GM21723 (cell line): ENCODE data around the gene SCARF2.
"Not testable (repeated sequence)": the region's sequence is repeated elsewhere in the genome, so short reads cannot be mapped to it uniquely, and the experiment has no call there.

ENCODE experiments used
- ATAC-seq: cut with Tn5 transposase; IDR thresholded peaks from one replicate; pipeline ENCODE4 v1.9.1; 2021; ENCODE audit warnings: mild to moderate bottlenecking, moderate library complexity; ENCODE audit not compliant: unreplicated experiment

The SCARF2 gene

GRCh38 chr22:20437613-20438426, at the start of gene SCARF2:
TSS of gene SCARF2 (minus strand) at chr22:20437825. CDS start at chr22:20437754, 71 bp downstream.
- no peak for ATAC-seq

GRCh38 chr22:20486229-20486628, 48.6 kb upstream of the SCARF2 start:
- no peak for ATAC-seq

GRCh38 chr22:20484948-20485683, 47.5 kb upstream of the SCARF2 start:
- no peak for ATAC-seq

GRCh38 chr22:20483771-20484170, 46.1 kb upstream of the SCARF2 start:
- no peak for ATAC-seq

- not testable (repeated sequence) for ATAC-seq
Measured at GRCh38 chr22:20483143-20483506, 45.5 kb upstream of the SCARF2 start.

GRCh38 chr22:20479612-20480196, 42.1 kb upstream of the SCARF2 start:
- ATAC-seq: no peak

- ATAC-seq: not testable (repeated sequence)
Measured at GRCh38 chr22:20478059-20478458, 40.4 kb upstream of the SCARF2 start.

- not testable (repeated sequence) for ATAC-seq
Measured at GRCh38 chr22:20475569-20475968, 37.9 kb upstream of the SCARF2 start.

- no peak for ATAC-seq
Measured at GRCh38 chr22:20475115-20475436, 37.5 kb upstream of the SCARF2 start.

GRCh38 chr22:20472629-20473442, 35.2 kb upstream of the SCARF2 start:
- no peak for ATAC-seq

GRCh38 chr22:20471126-20471833, 33.7 kb upstream of the SCARF2 start:
- no peak for ATAC-seq

GRCh38 chr22:20470525-20470924, 32.9 kb upstream of the SCARF2 start:
- not testable (repeated sequence) for ATAC-seq

GRCh38 chr22:20469110-20469868, 31.7 kb upstream of the SCARF2 start:
- no peak for ATAC-seq

GRCh38 chr22:20466659-20467379, 29.2 kb upstream of the SCARF2 start:
- ATAC-seq: no peak

GRCh38 chr22:20465759-20466077, 28.1 kb upstream of the SCARF2 start:
- ATAC-seq: no peak

GRCh38 chr22:20464912-20465758, 27.5 kb upstream of the SCARF2 start:
- ATAC-seq: no peak

GRCh38 chr22:20464096-20464614, 26.5 kb upstream of the SCARF2 start:
- ATAC-seq: no peak
